ENCODE data around the gene SZT2.

GRCh38 chr1:43464681-43465504 is 75.2 kb downstream of the SZT2 start:
- TF ChIP-seq CTCF (IDR thresholded peaks at IDR 0.05; ENCODE audit: low read depth, low read length, poor library complexity, severe bottlenecking): no peak
- no peak for TF ChIP-seq EZH2phosphoT487 (IDR thresholded peaks at IDR 0.05; ENCODE audit: borderline replicate concordance, low read length)

Measured in DOHH2 (cell line).